Stimulated activated CD8-positive, alpha-beta memory T cell treated with anti-CD3 and anti-CD28 coated beads, Interleukin-7, amount 100 ng/mL, for 48 hours (primary cell): ENCODE data around the gene C22orf39.

Experiments
- DNase-seq, 2 donors: peaks; one replicate each; pipeline ENCODE4 v3.0.0-alpha.2; 2020; ENCODE audit warnings: low read depth in 1 of 2; ENCODE audit errors: extremely low read depth in 1 of 2

C22orf39 gene

GRCh38 chr22:19477321-19478044, 30.0 kb upstream of the C22orf39 start:
- no peak for DNase-seq

- no peak for DNase-seq
Measured at GRCh38 chr22:19476023-19476422, 28.5 kb upstream of the C22orf39 start.

- no peak for DNase-seq
Measured at GRCh38 chr22:19473578-19473977, 26.1 kb upstream of the C22orf39 start.

GRCh38 chr22:19472233-19472632, 24.7 kb upstream of the C22orf39 start:
- DNase-seq, result no peak

GRCh38 chr22:19471572-19471971, 24.1 kb upstream of the C22orf39 start:
- DNase-seq, result no peak

- no peak for DNase-seq
Measured at GRCh38 chr22:19470010-19470409, 22.5 kb upstream of the C22orf39 start.

- DNase-seq, result no peak
Measured at GRCh38 chr22:19469421-19469820, 21.9 kb upstream of the C22orf39 start.

GRCh38 chr22:19467912-19468311, 20.4 kb upstream of the C22orf39 start:
- no peak for DNase-seq

- DNase-seq, result no peak
Measured at GRCh38 chr22:19466848-19467752, 19.6 kb upstream of the C22orf39 start.

- DNase-seq, result no peak
Measured at GRCh38 chr22:19466126-19466716, 18.7 kb upstream of the C22orf39 start.

GRCh38 chr22:19464975-19465374, 17.5 kb upstream of the C22orf39 start:
- DNase-seq, result no peak

GRCh38 chr22:19464546-19464945, 17.0 kb upstream of the C22orf39 start:
- DNase-seq, result no peak

GRCh38 chr22:19463491-19464469, 16.3 kb upstream of the C22orf39 start:
- no peak for DNase-seq

- no peak for DNase-seq
Measured at GRCh38 chr22:19463008-19463407, 15.5 kb upstream of the C22orf39 start.

GRCh38 chr22:19461506-19461905, 14.0 kb upstream of the C22orf39 start:
- DNase-seq, result no peak

- no peak for DNase-seq
Measured at GRCh38 chr22:19460036-19460435, 12.5 kb upstream of the C22orf39 start.

GRCh38 chr22:19457828-19458428, 10.4 kb upstream of the C22orf39 start:
- no peak for DNase-seq

- DNase-seq, result no peak
Measured at GRCh38 chr22:19456541-19456940, 9.0 kb upstream of the C22orf39 start.

- no peak for DNase-seq
Measured at GRCh38 chr22:19455585-19456370, 8.3 kb upstream of the C22orf39 start.
